Liver (tissue), 3 donors: ENCODE results near the gene FIBCD1.

Experiments
- CTCF ChIP-seq: fragments of 150-350 bp; IDR thresholded peaks from 2 replicates; pipeline ENCODE4 v1.5.1; 2017; ENCODE audit warnings: improper control_type of control experiment, low read depth, low read length; ENCODE audit not compliant: missing input control
- GABPA ChIP-seq, 2 donors: IDR thresholded peaks in 1 of 2; conservative IDR thresholded peaks in 1 of 2; 2 replicates each; pipeline ENCODE4 v1.6.1; 2016; ENCODE audit warnings: antibody characterized with exemption in 2 of 2, mild to moderate bottlenecking in 1 of 2, moderate library complexity in 1 of 2
- MAX ChIP-seq: IDR thresholded peaks from 2 replicates; pipeline ENCODE4 v1.6.1; 2016; ENCODE audit warnings: antibody characterized with exemption
- TAF1 ChIP-seq: conservative IDR thresholded peaks from 2 replicates; pipeline ENCODE4 v1.6.1; 2016; ENCODE audit warnings: antibody characterized with exemption, mild to moderate bottlenecking
- donor health status: healthy.
- donor health status: healthy.

- TF ChIP-seq CTCF (no peak), GABPA (IDR thresholded peaks at IDR 0.05 in 1 of 2, conservative IDR thresholded peaks at IDR 0.05 in 1 of 2) (no peak), TAF1 (no peak), MAX (no peak)
Observed at GRCh38 chr9:130947618-130948140, 8.6 kb upstream of the FIBCD1 start.
